Right lung (tissue), 5 donors: ENCODE data around the gene CDK14. TPM values are rescaled to one million over a fixed set of nuclear protein-coding genes. Genes with fewer than 3 reads are reported as not detected.
A peak's percentile ranks its signal among the peaks of the same experiment; 100 is the strongest.

Experiments used
- DNase-seq, 2 donors: peaks; one replicate each; pipeline ENCODE4 v3.0.0-alpha.2; 2013
- polyA plus RNA-seq, 5 donors: library from polyadenylated mRNA; unstranded; fragments of 120-200 nt; gene quantifications; one replicate each; pipeline versions ENCODE4 v1.2.1 to v1.2.3, GENCODE V29; 2013; ENCODE audit warnings: inconsistent platforms in 1 of 5, low replicate concordance in 1 of 5; ENCODE audit not compliant: insufficient read length in 5 of 5, insufficient read depth in 1 of 5

CDK14 gene
- polyA plus RNA-seq, 5 donors: 19.3 to 34.5 (median 33.5) TPM

DNA sequence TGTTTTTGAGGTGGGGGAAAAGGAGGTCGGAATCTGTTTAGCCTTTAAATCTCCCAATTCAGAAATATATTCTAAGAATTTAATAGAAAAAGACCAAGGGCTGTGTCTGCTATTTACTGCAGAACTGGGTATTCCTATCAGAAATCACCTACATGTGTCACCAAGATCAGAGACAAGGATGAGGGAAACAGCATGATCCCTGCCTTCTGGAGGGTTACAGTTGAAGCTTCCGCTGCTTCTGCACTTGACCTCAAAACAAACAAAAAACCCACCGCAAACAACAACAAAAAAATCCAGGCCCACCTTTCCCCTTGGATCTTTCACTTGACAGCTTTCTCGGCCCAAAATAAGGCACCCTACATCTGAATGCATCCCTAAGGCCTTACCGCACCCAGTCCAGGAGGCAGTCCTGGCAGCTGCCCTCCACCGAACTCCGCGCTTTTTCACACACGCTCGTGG lies 750 bp upstream of the CDK14 start:
- peak in 1 of 2 donors; percentile 36 for DNase-seq

- no peak for DNase-seq
Observed at GRCh38 chr7:90596671-90597562, 796 bp downstream of the CDK14 start.

GRCh38 chr7:90597563-90598253 lies 1.6 kb downstream of the CDK14 start:
- no peak for DNase-seq

DNA sequence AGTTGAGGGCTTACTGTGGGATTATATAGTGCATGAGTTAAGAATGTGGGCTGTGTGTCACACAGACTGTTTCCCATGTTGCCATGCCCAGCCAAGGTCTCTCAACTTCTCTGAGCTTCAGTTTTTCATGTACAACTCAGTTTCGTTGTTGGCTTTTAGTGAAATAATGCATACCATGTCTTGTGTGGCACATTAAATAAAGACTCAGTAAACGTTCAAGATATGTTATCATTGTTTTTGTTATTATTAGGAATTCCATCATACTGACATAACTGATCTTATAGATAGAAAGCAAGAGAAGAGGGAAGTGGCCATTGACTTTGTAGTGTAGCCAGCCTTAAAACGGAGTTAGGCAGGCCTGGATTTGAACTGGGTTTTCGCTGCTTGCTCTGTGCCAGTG lies 2.9 kb downstream of the CDK14 start:
- DNase-seq: no peak

DNA sequence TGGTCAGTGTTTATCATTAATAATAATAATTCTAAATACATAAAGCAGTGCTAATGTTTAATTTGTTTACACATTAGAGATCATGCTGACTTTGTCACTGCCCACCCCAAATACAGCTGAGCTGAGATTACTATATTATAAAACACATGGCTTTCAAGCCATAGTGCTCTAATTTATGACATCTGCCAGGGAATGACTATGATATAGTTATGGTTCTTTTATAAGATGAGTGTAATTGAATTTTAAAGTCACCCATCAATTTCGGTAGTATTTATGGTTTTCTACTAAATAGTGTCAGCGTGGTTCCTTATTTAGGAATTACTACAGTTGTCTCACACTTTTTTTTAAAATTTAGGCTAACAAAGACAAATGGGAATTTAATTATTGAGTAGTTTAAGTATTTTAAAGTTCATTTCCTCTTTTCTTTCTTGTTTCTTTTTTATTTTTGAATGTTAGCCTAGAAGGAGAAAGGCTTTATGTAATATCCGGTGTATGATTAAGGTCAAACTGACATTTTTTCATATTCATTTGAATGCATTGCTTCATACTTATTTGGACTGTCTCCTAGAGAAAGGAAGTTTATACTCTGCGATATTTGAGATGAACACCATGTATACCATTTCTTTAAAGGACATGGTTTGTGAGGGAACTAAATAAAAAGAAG lies 3.9 kb downstream of the CDK14 start:
- DNase-seq: peak in 1 of 2 donors; percentile 61

DNA sequence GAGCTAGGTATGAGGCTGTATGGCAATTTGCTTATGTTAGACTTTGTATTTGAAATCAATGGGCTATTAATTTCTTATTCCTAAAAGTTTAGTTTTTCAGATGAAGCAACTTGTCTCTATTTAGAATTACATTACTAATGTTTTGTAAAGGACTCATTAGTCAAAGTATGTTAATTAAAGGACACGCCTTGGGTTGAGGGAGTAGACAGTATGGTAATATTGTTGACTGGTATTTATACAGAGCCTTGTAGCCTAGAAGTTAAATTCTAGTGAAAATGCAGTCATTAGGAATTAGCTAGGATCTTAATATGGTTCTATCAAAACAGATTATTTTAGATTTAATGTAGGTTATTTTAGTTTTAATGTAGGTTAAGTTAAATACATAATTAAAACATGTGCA lies 6.2 kb downstream of the CDK14 start:
- DNase-seq: no peak

DNA sequence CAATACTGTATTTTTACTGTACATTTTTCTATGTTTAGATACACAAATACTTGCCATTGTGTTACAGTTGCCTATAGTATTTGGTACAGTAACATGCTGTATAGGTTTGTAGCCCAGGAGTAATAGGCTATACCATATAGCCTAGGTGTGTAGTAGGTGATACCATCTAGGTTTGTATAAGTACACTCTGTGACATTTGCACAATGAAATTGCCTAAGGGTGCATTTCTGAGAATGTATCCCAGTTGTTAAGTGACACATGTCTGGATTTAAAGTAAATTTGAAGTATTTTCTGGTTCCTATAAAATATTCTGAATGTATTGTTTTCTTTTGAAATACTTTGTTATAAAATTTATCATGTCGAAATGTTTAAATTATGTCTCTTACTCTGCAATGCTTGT lies 7.2 kb downstream of the CDK14 start:
- no peak for DNase-seq

- DNase-seq: no peak
Observed at GRCh38 chr7:90604383-90604782, 8.3 kb downstream of the CDK14 start.

DNA sequence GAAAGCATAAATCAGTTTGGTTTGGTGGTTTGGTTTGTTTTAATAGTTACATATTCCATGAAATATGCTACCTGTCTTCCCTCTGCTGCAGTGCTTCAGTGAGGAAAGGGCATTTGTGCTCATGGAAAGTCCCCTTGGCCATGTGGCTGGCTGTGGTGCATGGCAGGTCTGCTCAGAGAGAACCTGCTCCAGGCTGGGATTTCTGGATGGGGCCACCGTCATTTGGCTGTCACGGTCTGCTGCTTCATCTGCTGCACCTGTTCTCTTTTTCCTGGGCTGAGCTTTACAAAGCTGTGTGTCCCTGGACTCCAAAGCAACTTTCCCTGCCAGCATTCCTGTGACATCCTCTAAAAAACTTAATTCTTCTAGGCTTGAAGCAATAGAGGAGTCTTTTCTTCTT lies 8.9 kb downstream of the CDK14 start:
- no peak for DNase-seq

- DNase-seq: no peak
Observed at GRCh38 chr7:90607196-90607595, 11.1 kb downstream of the CDK14 start.

- DNase-seq: no peak
Observed at GRCh38 chr7:90610105-90610504, 14.0 kb downstream of the CDK14 start.

DNA sequence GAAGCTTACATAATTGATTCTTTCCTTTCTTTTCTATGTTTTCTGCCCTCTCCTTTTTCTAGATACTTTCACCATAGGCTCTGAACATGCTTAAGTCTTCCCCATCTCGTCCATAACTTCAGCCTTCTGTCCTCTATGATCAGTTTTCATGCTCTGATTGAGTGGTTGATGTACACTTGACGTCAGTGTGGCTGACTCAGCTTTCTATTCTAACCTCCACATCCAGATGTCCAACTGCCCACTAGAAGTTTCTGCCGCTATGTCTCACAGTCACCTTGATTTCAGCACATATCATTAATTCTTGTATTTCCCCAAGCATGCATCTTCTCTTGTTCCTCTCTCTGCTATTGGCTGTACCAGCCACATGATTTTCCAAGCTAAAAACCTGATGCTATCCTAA lies 15.0 kb downstream of the CDK14 start:
- DNase-seq: no peak

DNA sequence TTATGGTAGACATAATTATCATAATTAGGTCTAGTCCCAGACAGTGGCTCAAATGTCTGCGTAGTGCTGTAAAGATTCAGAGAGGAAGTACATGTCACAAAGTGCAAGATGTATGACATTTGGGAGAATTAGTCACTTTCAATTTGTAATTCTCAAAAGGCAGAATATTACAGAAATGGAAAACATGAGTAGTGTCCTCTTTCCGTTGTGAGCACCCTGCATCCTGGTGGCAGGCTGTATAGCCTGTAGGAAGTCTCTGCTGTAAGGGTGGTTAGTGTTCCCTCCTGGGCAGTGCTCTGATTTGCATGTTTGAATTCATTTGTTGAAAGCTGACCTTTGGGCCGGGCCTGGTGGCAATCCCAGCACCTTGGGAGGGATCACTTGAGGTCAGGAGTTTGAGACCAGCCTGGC lies 17.0 kb downstream of the CDK14 start:
- DNase-seq: no peak

DNA sequence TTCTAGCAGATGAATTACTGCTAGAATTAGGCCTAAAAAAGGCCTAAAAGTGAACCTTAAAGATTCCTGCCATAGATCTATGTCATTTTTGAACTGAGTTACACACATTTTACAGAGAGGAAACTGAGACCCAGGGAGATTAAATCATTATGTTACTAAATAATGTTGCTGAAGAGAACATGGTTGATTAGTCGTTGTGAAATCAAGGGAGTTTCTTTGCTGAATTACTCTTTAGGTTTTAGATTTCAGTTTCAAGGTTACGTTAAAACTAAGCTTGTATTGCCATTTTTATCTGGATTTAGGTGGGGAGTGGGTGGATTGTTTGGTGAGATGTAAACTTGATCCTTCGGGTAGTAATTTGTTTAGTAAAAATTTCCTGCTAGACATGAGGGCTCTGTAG lies 21.3 kb downstream of the CDK14 start:
- no peak for DNase-seq

- no peak for DNase-seq
Observed at GRCh38 chr7:90618876-90619275, 22.8 kb downstream of the CDK14 start.

GRCh38 chr7:90621125-90621746 lies 25.1 kb downstream of the CDK14 start:
- no peak for DNase-seq

- DNase-seq: no peak
Observed at GRCh38 chr7:90621747-90622140, 25.6 kb downstream of the CDK14 start.

DNA sequence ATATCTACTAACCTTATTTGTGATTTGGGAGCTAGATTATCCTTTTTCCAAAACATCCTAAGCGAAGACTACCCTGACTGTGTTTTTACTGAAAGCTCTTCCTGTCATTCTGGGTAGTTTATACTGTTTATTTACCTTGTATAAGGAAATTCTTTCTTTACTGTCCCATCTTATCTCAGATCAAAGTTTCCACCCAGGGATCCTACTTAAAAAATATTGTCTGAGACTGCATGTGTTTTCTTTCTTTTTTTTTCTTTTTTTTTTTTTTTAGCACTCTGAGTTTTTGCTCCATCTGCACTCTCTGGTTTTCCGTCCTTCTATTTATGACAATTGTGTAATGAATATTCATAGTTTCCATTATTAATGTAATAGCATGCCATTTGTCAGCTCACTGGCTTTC lies 26.5 kb downstream of the CDK14 start:
- no peak for DNase-seq

DNA sequence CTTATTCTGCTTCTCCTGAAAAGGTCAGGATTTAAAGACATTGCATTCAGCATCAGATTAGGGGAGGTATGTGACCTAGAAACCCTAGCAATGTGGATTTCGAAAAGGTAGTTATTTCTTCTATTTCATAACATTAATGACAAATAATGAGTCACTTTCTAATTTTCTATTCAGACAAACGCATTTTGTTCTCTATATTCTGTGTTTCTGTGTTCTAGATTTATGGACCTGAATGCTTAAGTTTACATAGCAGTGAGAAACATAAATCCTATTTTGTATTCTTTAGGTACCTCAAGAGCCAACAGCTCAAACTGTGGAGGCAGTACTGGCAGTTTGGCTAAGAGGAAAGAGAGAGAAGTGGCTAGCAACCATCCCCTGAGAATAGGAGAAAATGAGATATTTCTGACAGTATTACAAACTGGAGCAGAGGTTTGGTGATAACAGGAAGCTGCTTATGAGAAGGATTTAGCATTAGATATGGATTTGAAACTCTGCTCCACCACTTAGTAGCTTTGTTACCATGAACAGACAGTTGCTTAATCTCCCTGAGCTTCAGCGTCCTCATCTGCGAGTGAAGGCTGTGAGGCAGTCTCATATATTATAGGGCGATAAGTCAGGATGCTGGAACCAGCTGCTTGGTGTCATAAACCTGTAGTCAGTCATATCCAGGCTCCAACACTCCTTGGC lies 28.2 kb downstream of the CDK14 start:
- DNase-seq: no peak

DNA sequence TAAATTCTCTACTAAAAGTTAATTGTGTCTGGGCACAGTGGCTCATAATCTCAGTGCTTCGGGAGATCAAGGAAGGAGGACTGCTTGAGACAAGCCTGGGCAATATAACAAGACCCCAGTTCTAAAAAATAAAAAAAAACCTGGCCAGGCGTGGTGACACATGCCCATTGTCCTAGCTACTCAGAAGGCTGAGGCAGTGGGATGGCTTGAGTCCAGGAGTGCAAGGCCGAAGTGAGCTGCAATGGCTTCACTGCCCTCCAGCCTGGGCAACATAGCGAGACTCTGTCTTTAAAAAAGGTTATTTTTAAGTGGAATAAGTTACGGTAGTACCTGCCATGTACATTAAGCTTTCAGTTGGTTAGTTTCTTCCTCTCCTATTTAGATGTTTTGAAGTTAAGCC lies 28.9 kb downstream of the CDK14 start:
- DNase-seq: no peak

GRCh38 chr7:90625562-90625961 lies 29.4 kb downstream of the CDK14 start:
- peak; percentile 86 to 90 for DNase-seq

DNA sequence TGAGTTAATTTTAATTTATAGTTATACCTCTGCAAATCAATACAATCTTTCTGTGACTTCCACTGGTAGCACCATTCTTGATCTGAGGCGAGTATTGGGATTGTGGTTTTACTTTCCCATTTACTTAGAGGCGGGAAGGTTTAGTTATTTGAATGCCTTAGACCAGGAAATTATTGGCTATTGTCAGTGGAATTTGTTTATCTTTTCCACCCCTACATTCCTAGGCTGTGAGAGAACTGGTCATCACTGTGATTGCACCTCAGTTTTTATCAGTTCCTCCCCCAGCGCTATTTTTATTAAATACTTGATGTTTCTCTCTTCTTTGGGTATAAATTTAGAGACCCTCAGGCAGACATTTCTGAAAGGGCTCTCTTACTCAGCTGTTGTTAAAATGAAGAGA lies 29.9 kb downstream of the CDK14 start:
- DNase-seq: no peak
